GM19452 (cell line): ENCODE measurements around the gene LAIR2.

ENCODE experiments used
- ATAC-seq: cut with Tn5 transposase; IDR thresholded peaks from one replicate; pipeline ENCODE4 v1.9.1; 2021; ENCODE audit not compliant: unreplicated experiment

The LAIR2 gene

DNA sequence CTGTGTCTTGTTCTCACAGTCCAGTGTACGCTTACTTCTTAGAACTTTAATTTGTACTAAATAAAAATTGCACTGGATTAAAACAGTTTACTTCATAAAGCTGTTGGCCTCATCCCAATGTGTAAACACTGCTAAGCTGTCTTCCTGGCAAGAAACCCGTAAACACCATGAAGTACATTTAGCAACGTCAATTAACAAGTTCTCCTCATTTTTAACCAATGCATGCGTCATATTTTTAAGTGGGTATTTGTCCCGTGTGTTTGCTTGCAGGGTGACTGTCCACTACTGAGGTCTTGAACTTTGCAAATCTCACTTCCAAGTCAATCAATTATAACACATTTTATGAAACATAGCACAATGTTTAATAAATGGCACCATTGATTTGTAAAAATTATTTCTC is 28.2 kb downstream of the LAIR2 start:
- ATAC-seq = no peak

DNA sequence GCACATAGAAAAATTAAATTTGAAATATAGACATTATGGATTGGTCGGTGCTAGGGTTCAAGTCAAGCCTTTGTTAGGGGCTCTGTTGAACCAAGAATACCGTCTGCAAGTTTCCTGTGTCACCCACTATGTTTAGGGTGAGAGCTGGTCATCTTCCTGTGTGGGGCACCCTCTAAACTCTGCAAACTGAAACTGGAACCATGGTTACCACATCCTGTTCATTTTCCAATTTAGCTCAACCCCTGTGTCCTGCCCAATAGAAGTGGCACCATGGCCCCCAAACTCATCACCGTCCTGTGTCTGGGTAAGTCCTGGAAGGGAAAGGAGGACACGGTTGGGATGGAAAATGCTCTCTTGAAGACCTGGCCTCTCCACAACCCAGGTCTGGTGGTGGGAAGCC is 29.9 kb downstream of the LAIR2 start:
- ATAC-seq = peak; percentile 85

DNA sequence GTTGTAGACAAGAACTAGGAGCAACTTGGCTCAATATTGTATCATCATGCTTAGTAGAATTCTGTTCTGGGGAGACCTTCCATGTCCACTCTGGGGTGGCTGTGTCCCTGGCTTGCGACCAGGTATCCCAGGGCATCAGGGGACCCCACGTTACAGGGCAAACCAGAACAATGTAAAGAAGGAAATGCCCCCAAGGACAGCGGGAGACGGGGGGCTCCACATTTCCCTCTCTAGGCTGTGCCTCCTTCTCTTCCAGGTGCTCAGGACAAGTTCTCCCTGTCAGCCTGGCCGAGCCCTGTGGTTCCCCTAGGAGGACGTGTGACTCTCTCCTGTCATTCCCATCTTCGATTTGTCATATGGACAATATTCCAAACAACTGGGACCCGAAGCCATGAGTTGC is 30.8 kb downstream of the LAIR2 start:
- ATAC-seq = no peak

DNA sequence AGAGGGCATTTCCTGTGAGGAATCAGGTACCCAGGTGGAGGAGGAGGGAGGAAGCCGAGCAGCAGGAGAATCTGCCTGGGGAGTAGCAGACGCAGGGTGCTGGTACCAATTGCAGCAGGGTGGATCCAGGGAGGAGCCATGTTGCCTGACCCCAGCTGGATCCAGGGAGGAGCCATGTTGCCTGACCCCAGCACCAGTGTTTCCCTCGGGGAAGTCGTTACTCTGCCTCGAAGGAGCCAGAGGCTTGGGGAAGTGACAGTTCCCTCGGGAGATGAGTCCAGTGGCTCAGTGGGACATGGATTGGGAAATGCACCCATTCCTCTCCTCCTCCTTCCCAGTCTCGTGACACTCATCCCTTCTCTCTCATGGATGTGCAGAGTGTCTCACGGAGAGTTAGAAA is 31.5 kb downstream of the LAIR2 start:
- no peak for ATAC-seq

DNA sequence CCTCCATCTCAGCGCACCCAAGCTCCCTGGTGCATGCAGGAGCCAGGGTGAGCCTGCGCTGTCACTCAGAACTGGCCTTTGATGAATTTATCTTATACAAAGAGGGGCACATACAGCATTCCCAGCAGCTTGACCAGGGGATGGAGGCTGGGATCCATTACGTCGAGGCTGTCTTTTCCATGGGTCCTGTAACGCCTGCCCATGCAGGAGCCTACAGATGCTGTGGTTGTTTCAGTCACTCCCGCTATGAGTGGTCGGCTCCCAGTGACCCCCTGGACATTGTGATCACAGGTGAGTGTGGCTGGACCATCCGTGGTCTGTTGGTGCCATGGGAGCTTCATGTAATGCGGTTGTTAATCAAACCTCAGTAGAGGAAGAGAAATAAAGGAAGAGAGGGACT is 33.0 kb downstream of the LAIR2 start:
- ATAC-seq = no peak

DNA sequence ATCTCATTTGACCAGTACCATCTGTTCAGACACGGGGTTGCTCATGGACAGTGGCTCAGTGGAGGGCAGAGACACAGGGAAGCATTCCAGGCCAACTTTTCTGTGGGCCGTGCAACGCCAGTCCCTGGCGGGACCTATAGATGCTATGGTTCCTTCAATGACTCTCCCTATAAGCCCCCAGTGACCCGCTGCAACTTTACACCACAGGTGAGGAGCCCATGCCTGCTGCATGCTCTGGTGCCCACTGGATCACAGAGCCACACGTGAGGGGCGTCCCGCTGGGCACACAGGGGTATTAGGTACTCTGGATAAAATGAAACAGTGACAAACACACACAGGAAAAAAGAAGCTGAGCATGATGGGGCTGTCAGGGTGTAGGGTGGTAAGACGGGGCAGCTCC is 34.3 kb downstream of the LAIR2 start:
- ATAC-seq = no peak

DNA sequence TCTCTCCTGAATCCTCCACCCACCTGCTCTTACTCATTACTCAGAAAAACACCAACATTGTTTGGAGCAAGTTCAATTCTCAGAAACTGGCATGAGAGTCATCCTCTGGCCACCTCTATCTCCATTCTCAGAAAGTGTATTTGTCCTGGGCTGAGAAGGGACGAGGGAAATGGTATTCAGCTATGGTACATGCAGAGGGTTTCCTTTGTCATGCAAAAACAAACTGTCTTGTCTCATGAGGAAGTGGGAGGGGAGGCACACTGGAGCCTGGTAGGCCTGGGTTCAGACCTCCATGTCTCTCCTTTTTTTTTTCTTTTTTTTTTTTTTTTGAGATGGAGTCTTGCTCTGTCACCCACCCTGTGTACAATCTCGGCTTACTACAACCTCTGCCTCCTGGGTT is 39.1 kb downstream of the LAIR2 start:
- no peak for ATAC-seq

DNA sequence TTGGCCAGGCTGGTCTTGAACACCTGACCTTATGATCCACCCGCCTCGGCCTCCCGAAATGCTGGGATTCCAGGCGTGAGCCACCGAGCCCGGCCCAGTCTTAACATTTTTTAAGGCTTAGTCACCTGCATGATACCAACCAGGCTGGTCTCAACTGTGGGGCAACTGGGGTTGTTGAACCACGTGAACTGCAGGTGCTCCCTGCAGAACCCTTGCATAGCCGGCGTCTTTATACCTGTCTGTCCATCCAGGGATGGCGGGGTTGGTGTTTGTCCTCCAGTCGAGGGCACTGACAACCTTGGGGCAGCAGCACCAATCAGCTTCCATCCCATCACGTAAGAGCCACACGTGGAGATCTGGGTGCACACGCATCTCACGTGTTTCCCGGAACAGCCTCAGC is 46.2 kb downstream of the LAIR2 start:
- no peak for ATAC-seq

DNA sequence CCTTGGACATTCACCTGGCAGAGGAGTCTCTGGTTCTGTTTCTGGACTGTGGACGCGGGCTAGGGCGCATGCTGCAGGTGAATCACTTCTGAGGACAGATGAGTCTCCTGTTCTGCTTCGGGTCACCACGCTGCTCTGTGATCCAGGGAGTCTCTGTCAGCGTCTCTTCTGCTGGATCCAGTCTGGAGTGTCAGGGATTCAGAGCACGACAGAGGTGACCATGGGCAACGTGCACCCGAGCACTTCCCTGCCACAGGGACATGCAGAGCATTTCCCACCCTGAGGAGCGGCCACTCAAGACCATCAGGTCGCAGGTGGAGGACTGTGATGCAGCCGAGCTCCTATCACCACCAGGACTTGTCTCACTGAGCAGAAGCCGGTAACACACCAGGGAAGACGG is 46.6 kb downstream of the LAIR2 start:
- ATAC-seq = no peak

DNA sequence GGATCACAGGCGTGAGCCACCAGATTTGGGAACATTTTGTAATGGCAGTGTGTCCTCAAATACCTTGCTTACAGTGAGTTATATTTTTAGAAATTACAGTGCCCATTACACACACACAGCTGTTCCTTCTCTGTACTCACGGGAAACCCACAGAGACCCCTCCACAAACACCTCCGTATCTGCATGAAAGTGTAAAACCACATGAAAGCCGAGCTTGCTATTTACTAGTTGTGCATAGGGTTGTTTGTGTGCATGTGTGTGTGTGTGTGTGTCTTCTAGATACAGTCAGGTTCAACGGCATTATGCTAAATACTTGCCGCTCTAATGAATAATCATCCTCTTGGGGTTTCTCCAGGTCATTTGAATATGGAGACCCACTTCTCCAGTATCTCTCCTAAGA is 48.7 kb downstream of the LAIR2 start:
- ATAC-seq = no peak

DNA sequence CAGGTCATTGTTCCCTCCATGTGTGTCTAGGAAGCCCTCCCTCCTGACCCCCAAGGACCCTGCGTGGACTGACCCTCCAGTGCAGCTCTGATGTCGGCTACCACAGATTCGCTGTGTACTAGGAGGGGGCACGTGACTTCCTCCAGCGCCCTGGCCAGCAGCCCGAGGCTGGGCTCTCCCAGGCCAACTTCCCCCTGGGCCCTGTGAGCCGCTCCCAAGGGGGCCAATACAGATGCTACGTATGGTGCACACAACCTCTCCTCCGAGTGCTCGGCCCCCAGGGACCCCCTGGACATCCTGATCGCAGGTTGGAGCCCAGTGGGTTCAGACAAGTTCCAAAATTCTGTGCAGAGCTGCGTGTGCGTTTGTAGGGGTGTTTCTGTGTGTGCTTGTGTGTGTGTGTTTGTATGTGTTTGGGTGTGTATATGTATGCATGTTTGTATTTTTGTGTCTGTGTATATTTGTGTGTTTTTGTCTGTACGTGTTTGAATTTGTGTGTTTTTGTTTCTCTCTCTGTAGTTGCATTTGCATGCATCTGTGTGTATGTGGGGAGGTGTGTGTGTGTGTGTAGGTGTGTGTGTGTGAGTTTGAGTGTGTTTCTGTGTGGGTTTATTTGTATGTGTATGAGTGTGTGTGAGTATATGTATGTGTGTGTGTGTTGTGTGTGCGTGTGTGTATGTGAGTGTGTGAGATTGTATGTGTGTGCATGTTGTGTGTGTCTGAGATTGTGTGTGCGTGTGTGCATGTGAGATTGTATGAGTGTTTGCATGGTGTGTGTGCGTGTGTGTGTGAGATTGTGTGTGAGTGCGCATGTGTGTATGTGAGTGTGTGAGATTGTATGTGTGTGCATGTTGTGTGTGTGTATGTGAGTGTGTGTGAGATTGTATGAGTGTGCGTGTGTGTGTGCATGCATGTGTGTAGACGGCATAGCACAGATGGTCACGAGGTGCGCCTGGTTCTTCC is 49.6 kb downstream of the LAIR2 start:
- no peak for ATAC-seq

DNA sequence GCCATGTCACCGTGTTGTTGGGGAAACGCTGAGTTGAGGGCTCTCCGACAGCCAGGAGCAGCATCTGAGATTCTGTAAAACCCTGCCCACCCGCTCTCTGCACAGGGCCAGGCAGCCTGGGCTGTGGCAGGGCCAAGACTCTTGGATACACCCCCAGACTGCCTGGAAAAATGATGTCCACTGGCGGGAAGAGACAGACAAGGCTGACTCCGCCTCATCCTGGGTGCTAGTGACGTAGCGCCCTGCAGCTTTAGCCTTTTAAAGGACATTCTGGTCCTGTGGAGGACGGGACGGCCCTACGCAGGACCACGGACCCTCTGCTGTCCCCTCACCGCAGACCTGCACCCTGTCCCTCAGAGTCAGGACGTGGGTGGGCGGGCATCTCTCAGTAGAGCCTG is 50.3 kb downstream of the LAIR2 start:
- ATAC-seq = no peak

DNA sequence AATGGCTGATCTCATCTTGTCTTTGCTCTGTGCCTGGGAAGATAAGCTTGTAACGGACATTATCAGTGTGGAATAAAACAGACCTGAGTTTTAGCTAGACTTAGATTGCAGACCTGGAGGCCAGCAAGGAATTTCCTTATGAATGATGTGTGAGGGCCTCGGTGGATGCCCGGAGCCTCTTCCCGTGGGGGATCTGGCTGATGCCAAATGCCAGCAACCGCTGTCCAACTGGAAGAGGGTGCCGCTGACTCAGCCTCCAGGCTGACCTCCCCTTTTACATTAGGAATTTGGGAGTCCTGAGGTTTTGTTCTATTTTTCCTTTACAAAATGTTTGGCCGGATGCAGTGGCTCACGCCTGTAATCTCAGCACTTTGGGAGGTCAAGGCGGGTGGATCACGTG is 51.4 kb downstream of the LAIR2 start:
- ATAC-seq = no peak

DNA sequence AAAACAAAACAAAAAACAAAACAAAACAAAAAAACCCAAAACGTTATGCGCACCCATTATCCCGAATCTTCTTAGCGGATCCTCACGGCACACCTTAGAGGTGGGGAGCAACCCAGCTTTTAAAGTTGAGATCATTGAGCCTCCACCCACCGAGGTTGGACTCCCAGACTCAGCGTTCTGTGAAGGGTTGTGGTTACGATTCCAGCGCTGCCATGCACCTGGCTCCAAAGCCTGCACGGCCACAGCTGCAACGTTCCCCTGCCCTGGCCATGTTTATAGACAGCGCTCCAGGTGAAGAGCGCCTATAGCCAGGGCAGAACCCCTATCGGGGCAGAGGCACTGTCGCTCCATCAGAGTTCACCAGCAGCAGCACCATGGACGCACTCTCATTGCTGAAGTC is 52.3 kb downstream of the LAIR2 start:
- no peak for ATAC-seq

DNA sequence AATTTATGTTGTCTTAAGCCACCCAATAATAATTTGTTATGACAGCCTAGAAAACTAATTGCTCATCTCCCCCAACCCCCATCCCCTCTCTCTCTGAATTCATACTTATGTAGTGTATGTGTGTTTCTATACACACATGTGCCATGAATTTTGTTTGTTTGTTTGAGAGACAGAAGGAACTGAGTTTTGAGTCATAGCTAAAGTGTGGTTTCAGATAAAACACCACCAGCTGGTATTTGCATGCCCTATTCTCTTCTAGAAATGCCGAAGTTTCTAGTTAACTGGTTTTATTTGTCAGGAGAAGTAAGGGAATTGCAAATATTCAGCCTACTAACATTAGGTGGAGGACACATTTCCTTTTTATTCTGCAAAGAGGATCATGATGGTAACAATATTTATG is 53.6 kb downstream of the LAIR2 start:
- no peak for ATAC-seq

DNA sequence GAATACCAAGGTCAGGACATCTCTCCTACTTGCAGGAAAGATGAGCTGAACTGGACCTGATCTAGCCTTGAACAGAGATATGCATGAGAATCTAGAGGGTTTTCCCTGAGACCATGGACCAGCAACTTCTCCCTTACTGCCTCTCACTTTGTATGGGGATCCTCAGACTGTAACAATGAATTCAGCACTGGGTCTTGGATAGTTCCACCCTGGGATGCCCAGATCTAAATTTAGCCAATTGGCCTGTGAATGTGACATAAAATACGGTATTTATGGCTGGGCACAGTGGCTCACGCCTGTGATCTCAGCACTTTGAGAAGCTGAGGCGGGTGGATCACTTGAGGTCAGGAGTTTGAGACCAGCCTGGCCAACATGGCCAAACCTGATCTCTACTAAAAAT is 55.7 kb downstream of the LAIR2 start:
- ATAC-seq = no peak
